Activated naive CD4-positive, alpha-beta T cell treated with anti-CD3 and anti-CD28 coated beads, Interleukin-2, amount 50 U/mL, for 72 hours (primary cell): ENCODE results near the gene ULBP3. TPM values are rescaled to one million over a fixed set of nuclear protein-coding genes. Genes with fewer than 3 reads are reported as not detected.
"Not testable (repeated sequence)": the region's sequence is repeated elsewhere in the genome, so short reads cannot be mapped to it uniquely, and the experiment has no call there.

Experiments used
- ATAC-seq, 2 donors: fragments of 150-1000 bp; cut with Tn5 transposase; 2 replicates each; pipeline ENCODE4 v1.10.0; 2021; ENCODE audit warnings: mild to moderate bottlenecking in 2 of 2, moderate library complexity in 2 of 2
- DNase-seq, 2 donors: peaks; one replicate each; pipeline ENCODE4 v3.0.0; 2021 to 2022; ENCODE audit warnings: low spot score in 2 of 2
- H3K27ac Mint-ChIP-seq, 2 donors: one replicate each; pipeline ENCODE4 v1.8.0; 2022; ENCODE audit warnings: mild to moderate bottlenecking in 2 of 2, mixed read lengths in 2 of 2
- H3K36me3 Mint-ChIP-seq, 2 donors: one replicate each; pipeline ENCODE4 v1.8.0; 2022; ENCODE audit warnings: mixed read lengths in 2 of 2
- H3K9me3 Mint-ChIP-seq, 2 donors: one replicate each; pipeline ENCODE4 v1.8.0; 2022; ENCODE audit warnings: mixed read lengths in 2 of 2
- total RNA-seq, 2 donors: library from RNA; stranded (reverse); gene quantifications; one replicate each; pipeline ENCODE4 v1.2.3, GENCODE V29; 2022

The ULBP3 gene
- total RNA-seq, 2 donors from 2014 or later, result not detected

GRCh38 chr6:150084426-150084825, 15.5 kb upstream of the ULBP3 start:
- no peak for ATAC-seq
- Mint-ChIP-seq H3K36me3 (no peaks in the 10 kb centered on the region), H3K27ac (no peak overlapping the region), H3K9me3 (no peaks in the 10 kb centered on the region)
- DNase-seq, result no peak

- no peaks in the 10 kb centered on the region for H3K9me3 Mint-ChIP-seq
- peak in 1 of 2 donors; percentile 34 for DNase-seq
- no peaks in the 10 kb centered on the region for H3K36me3 Mint-ChIP-seq
- peak in 1 of 2 donors; percentile 39 for ATAC-seq
- no peak overlapping the region for H3K27ac Mint-ChIP-seq
Observed at GRCh38 chr6:150083839-150084238, 14.9 kb upstream of the ULBP3 start.

- Mint-ChIP-seq H3K27ac (no peak overlapping the region), H3K36me3 (no peaks in the 10 kb centered on the region), H3K9me3 (no peaks in the 10 kb centered on the region)
- no peak for ATAC-seq
- DNase-seq, result no peak
Observed at GRCh38 chr6:150081702-150082101, 12.8 kb upstream of the ULBP3 start.

- peak in 1 of 2 donors; percentile 42 for DNase-seq
- no peaks in the 10 kb centered on the region for H3K9me3 Mint-ChIP-seq
- H3K36me3 Mint-ChIP-seq, result no peaks in the 10 kb centered on the region
- ATAC-seq, result peak; percentile 28 to 47
- H3K27ac Mint-ChIP-seq, result no peak overlapping the region
Observed at GRCh38 chr6:150079604-150080003, 10.7 kb upstream of the ULBP3 start.

- DNase-seq, result peak in 1 of 2 donors; percentile 13
- no peaks in the 10 kb centered on the region for H3K36me3 Mint-ChIP-seq
- no peak for ATAC-seq
- no peak overlapping the region for H3K27ac Mint-ChIP-seq
- no peaks in the 10 kb centered on the region for H3K9me3 Mint-ChIP-seq
Observed at GRCh38 chr6:150078788-150079187, 9.9 kb upstream of the ULBP3 start.

- no peaks in the 10 kb centered on the region for H3K36me3 Mint-ChIP-seq
- H3K27ac Mint-ChIP-seq, result no peak overlapping the region
- H3K9me3 Mint-ChIP-seq, result no peaks in the 10 kb centered on the region
- DNase-seq (no peak), ATAC-seq (peak in 1 of 2 donors; percentile 53)
Observed at GRCh38 chr6:150076196-150076893, 7.4 kb upstream of the ULBP3 start.

GRCh38 chr6:150075034-150075421, 6.1 kb upstream of the ULBP3 start:
- ATAC-seq, result no peak
- no peak for DNase-seq
- no peaks in the 10 kb centered on the region for H3K36me3 Mint-ChIP-seq
- no peak overlapping the region for H3K27ac Mint-ChIP-seq
- no peaks in the 10 kb centered on the region for H3K9me3 Mint-ChIP-seq

- H3K9me3 Mint-ChIP-seq, H3K27ac Mint-ChIP-seq, DNase-seq, H3K36me3 Mint-ChIP-seq, ATAC-seq: not testable (repeated sequence)
Observed at GRCh38 chr6:150074396-150075033, 5.6 kb upstream of the ULBP3 start.

- DNase-seq, result no peak
- H3K27ac Mint-ChIP-seq, result no peak overlapping the region
- peak in 1 of 2 donors; percentile 30 for ATAC-seq
- no peaks in the 10 kb centered on the region for H3K9me3 Mint-ChIP-seq
- no peaks in the 10 kb centered on the region for H3K36me3 Mint-ChIP-seq
Observed at GRCh38 chr6:150072201-150072600, 3.3 kb upstream of the ULBP3 start.

- Mint-ChIP-seq H3K36me3 (no peaks in the 10 kb centered on the region), H3K9me3 (no peaks in the 10 kb centered on the region), H3K27ac (no peak overlapping the region)
- DNase-seq, result no peak
- ATAC-seq, result no peak
Observed at GRCh38 chr6:150070236-150070818, 1.4 kb upstream of the ULBP3 start.

GRCh38 chr6:150069706-150070105, 785 bp upstream of the ULBP3 start:
- H3K36me3 Mint-ChIP-seq, result no peaks in the 10 kb centered on the region
- H3K27ac Mint-ChIP-seq, result no peak overlapping the region
- no peak for ATAC-seq
- H3K9me3 Mint-ChIP-seq, result no peaks in the 10 kb centered on the region
- DNase-seq, result no peak

GRCh38 chr6:150068151-150068550, 770 bp downstream of the ULBP3 start:
- Mint-ChIP-seq H3K36me3 (no peaks in the 10 kb centered on the region), H3K9me3 (no peaks in the 10 kb centered on the region), H3K27ac (no peak overlapping the region)
- DNase-seq (no peak), ATAC-seq (peak in 1 of 2 donors; percentile 31)

- no peak for ATAC-seq
- H3K27ac Mint-ChIP-seq, result no peak overlapping the region
- no peak for DNase-seq
- no peaks in the 10 kb centered on the region for H3K9me3 Mint-ChIP-seq
- H3K36me3 Mint-ChIP-seq, result no peaks in the 10 kb centered on the region
Observed at GRCh38 chr6:150065083-150065482, 3.8 kb downstream of the ULBP3 start.

GRCh38 chr6:150063640-150064039, 5.3 kb downstream of the ULBP3 start:
- DNase-seq (no peak), ATAC-seq (no peak)
- no peak overlapping the region for H3K27ac Mint-ChIP-seq
- no peaks in the 10 kb centered on the region for H3K9me3 Mint-ChIP-seq
- H3K36me3 Mint-ChIP-seq, result no peaks in the 10 kb centered on the region

- DNase-seq, H3K9me3 Mint-ChIP-seq, H3K36me3 Mint-ChIP-seq, H3K27ac Mint-ChIP-seq: not testable (repeated sequence)
- ATAC-seq, result peak in 1 of 2 donors; percentile 47
Observed at GRCh38 chr6:150059973-150060372, 8.9 kb downstream of the ULBP3 start.

GRCh38 chr6:150058986-150059385, 9.9 kb downstream of the ULBP3 start:
- DNase-seq (no peak), ATAC-seq (no peak)
- Mint-ChIP-seq H3K27ac (no peak overlapping the region), H3K9me3 (no peaks in the 10 kb centered on the region), H3K36me3 (peaks cover 0 to 9% of the 10 kb centered on the region in 2 donors)

- DNase-seq, result no peak
- peaks cover 0 to 9% of the 10 kb centered on the region in 2 donors for H3K36me3 Mint-ChIP-seq
- H3K9me3 Mint-ChIP-seq, result no peaks in the 10 kb centered on the region
- no peak for ATAC-seq
- no peak overlapping the region for H3K27ac Mint-ChIP-seq
Observed at GRCh38 chr6:150058231-150058792, 10.6 kb downstream of the ULBP3 start.
